ENCODE results near the gene LRRFIP1.
A peak's percentile ranks its signal among the peaks of the same experiment; 100 is the strongest.

DNA sequence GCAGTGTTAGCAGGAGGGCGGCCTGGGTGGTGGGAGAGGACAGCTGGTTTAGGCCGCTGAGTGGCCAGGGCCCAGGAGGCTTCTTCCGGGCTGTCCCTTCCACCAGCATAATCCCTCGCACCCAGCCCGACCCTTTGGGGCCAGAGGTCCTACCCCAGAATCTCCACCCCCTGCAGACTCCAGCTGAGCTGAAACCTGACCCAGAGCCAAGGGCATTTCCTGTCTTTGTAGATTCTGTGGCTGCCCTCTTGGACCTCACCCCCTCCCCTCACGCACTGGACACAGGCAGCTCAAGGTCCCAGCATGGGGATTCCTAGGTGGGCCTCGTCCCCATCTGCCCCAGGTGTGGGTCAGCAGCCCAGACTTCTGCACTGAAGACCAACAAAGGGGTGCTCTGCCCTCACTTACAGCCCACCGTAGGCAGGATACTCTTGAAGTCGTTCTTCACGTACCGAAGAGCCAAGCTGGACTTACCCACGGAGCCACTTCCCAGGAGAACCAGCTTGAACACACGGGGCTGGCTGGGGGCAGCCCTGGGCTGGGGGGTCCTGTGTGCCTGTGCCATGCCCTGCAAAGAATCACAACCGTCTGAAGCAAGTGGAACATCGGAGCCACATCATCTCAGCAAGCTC lies 41.7 kb upstream of the LRRFIP1 start:
- TF ChIP-seq POLR2A (IDR thresholded peaks at IDR 0.05) (no peak), POLR2AphosphoS5 (IDR thresholded peaks at IDR 0.05) (peak in 1 of 3 donors; percentile 33)
- TF ChIP-seq, protein P1, sequence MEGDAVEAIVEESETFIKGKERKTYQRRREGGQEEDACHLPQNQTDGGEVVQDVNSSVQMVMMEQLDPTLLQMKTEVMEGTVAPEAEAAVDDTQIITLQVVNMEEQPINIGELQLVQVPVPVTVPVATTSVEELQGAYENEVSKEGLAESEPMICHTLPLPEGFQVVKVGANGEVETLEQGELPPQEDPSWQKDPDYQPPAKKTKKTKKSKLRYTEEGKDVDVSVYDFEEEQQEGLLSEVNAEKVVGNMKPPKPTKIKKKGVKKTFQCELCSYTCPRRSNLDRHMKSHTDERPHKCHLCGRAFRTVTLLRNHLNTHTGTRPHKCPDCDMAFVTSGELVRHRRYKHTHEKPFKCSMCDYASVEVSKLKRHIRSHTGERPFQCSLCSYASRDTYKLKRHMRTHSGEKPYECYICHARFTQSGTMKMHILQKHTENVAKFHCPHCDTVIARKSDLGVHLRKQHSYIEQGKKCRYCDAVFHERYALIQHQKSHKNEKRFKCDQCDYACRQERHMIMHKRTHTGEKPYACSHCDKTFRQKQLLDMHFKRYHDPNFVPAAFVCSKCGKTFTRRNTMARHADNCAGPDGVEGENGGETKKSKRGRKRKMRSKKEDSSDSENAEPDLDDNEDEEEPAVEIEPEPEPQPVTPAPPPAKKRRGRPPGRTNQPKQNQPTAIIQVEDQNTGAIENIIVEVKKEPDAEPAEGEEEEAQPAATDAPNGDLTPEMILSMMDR (IDR thresholded peaks at IDR 0.05 in 8 of 11, conservative IDR thresholded peaks at IDR 0.05 in 3 of 11) = no peak

Measured in spleen (tissue), 7 donors.